CD4-positive, alpha-beta T cell treated with Interleukin-12 subunit alpha and Interleukin-12 subunit beta, for 1 hour (primary cell): ENCODE data around the gene SMC6.

Experiments
- DNase-seq: peaks from one replicate; pipeline ENCODE4 v3.0.0-alpha.2; 2020

Gene SMC6

GRCh38 chr2:17710547-17711248 lies 42.9 kb downstream of the SMC6 start:
- no peak for DNase-seq

GRCh38 chr2:17709897-17710296 lies 43.7 kb downstream of the SMC6 start:
- DNase-seq, result no peak

GRCh38 chr2:17708501-17708900 lies 45.1 kb downstream of the SMC6 start:
- no peak for DNase-seq

GRCh38 chr2:17706845-17707244 lies 46.8 kb downstream of the SMC6 start:
- DNase-seq, result no peak

- DNase-seq, result no peak
Measured at GRCh38 chr2:17690776-17691175, 62.8 kb downstream of the SMC6 start.

GRCh38 chr2:17689010-17689409 lies 64.6 kb downstream of the SMC6 start:
- no peak for DNase-seq

- no peak for DNase-seq
Measured at GRCh38 chr2:17688600-17688999, 65.0 kb downstream of the SMC6 start.

- DNase-seq, result no peak
Measured at GRCh38 chr2:17683981-17684380, 69.6 kb downstream of the SMC6 start.

GRCh38 chr2:17682098-17682857 lies 71.3 kb downstream of the SMC6 start:
- DNase-seq, result no peak

GRCh38 chr2:17680119-17680518 lies 73.5 kb downstream of the SMC6 start:
- no peak for DNase-seq

- no peak for DNase-seq
Measured at GRCh38 chr2:17674817-17675216, 78.8 kb downstream of the SMC6 start.

- no peak for DNase-seq
Measured at GRCh38 chr2:17672583-17673317, 80.9 kb downstream of the SMC6 start.

- DNase-seq, result no peak
Measured at GRCh38 chr2:17667898-17668297, 85.7 kb downstream of the SMC6 start.

- DNase-seq, result no peak
Measured at GRCh38 chr2:17664534-17664933, 89.1 kb downstream of the SMC6 start.

GRCh38 chr2:17662723-17663122 lies 90.9 kb downstream of the SMC6 start:
- DNase-seq, result no peak

- no peak for DNase-seq
Measured at GRCh38 chr2:17661460-17661859, 92.2 kb downstream of the SMC6 start.

- no peak for DNase-seq
Measured at GRCh38 chr2:17660219-17660618, 93.4 kb downstream of the SMC6 start.

GRCh38 chr2:17658251-17658843 lies 95.3 kb downstream of the SMC6 start:
- DNase-seq, result no peak

GRCh38 chr2:17657759-17658158 lies 95.9 kb downstream of the SMC6 start:
- DNase-seq, result no peak

- no peak for DNase-seq
Measured at GRCh38 chr2:17652681-17653394, 100.8 kb downstream of the SMC6 start.

GRCh38 chr2:17649026-17649425 lies 104.6 kb downstream of the SMC6 start:
- DNase-seq, result no peak

GRCh38 chr2:17648581-17648980 lies 105.0 kb downstream of the SMC6 start:
- DNase-seq, result no peak
